GM18951 (cell line): ENCODE measurements around the gene DNAH6.

Source experiments
- POLR2A ChIP-seq: IDR thresholded peaks from 4 replicates; pipeline ENCODE4 v1.6.1; 2011; ENCODE audit warnings: mild to moderate bottlenecking; ENCODE audit not compliant: insufficient read length, insufficient read depth; ENCODE audit errors: extremely low read depth
- in situ Hi-C: fragments of 300-500 bp; cut with MboI; formaldehyde crosslinking; loops from one replicate; pipeline ENCODE4 v1.12.0; 2022; ENCODE audit warnings: low sequenced_read_pairs, mixed read lengths, inconsistent platforms; ENCODE audit not compliant: unreplicated experiment

The DNAH6 gene

GRCh38 chr2:84613082-84613481, 96.8 kb downstream of the DNAH6 start:
- TF ChIP-seq POLR2A = no peak
- in situ Hi-C loops = no loop called here

- no peak for TF ChIP-seq POLR2A
- in situ Hi-C loops = no loop called here
These were observed 103.6 kb downstream of the DNAH6 start for GRCh38 chr2:84619794-84620371.

GRCh38 chr2:84628486-84628885, 112.2 kb downstream of the DNAH6 start:
- TF ChIP-seq POLR2A = no peak

GRCh38 chr2:84629550-84629949, 113.3 kb downstream of the DNAH6 start:
- in situ Hi-C loops = no loop called here
- no peak for TF ChIP-seq POLR2A

More at GRCh38 chr2:84628486-84628885, 112.2 kb downstream of the DNAH6 start:
- in situ Hi-C loops = no loop called here

- in situ Hi-C loops = no loop called here
- no peak for TF ChIP-seq POLR2A
These were observed 114.7 kb downstream of the DNAH6 start for GRCh38 chr2:84631047-84631446.

GRCh38 chr2:84631985-84632384, 115.7 kb downstream of the DNAH6 start:
- no peak for TF ChIP-seq POLR2A
- in situ Hi-C loops = no loop called here

GRCh38 chr2:84636080-84636971, 120.0 kb downstream of the DNAH6 start:
- TF ChIP-seq POLR2A = no peak

GRCh38 chr2:84639751-84640150, 123.5 kb downstream of the DNAH6 start:
- no peak for TF ChIP-seq POLR2A
- in situ Hi-C loops = no loop called here

More at GRCh38 chr2:84636080-84636971, 120.0 kb downstream of the DNAH6 start:
- in situ Hi-C loops = no loop called here

- in situ Hi-C loops = no loop called here
- TF ChIP-seq POLR2A = no peak
These were observed 124.1 kb downstream of the DNAH6 start for GRCh38 chr2:84640411-84640810.

GRCh38 chr2:84641021-84641420, 124.7 kb downstream of the DNAH6 start:
- in situ Hi-C loops = no loop called here

GRCh38 chr2:84643991-84644390, 127.7 kb downstream of the DNAH6 start:
- no peak for TF ChIP-seq POLR2A
- in situ Hi-C loops = no loop called here

More at GRCh38 chr2:84641021-84641420, 124.7 kb downstream of the DNAH6 start:
- no peak for TF ChIP-seq POLR2A

- in situ Hi-C loops = no loop called here
- no peak for TF ChIP-seq POLR2A
These were observed 130.2 kb downstream of the DNAH6 start for GRCh38 chr2:84646514-84646913.

- in situ Hi-C loops = no loop called here
- no peak for TF ChIP-seq POLR2A
These were observed 131.0 kb downstream of the DNAH6 start for GRCh38 chr2:84647267-84647666.

- in situ Hi-C loops = no loop called here
- no peak for TF ChIP-seq POLR2A
These were observed 132.8 kb downstream of the DNAH6 start for GRCh38 chr2:84649058-84649457.
